ENCODE measurements around the gene KHDRBS1. TPM values are rescaled to one million over a fixed set of nuclear protein-coding genes. Genes with fewer than 3 reads are reported as not detected.
"Not testable (repeated sequence)": the region's sequence is repeated elsewhere in the genome, so short reads cannot be mapped to it uniquely, and the experiment has no call there.

KHDRBS1 gene
- total RNA-seq, 1 donor, result 53.8 TPM

- TF ChIP-seq CTCF (IDR thresholded peaks at IDR 0.05; ENCODE audit: insufficient read depth, low read length), result no peak
- no peak overlapping the region for H3K4me3 ChIP-seq (ENCODE audit: low read depth, low read length)
- DNase-seq (ENCODE audit: low read depth), result peak; percentile 71
These were observed 22.5 kb upstream of the KHDRBS1 start for GRCh38 chr1:31991182-31991581.

GRCh38 chr1:31995263-31995662 is 18.4 kb upstream of the KHDRBS1 start:
- no peak for TF ChIP-seq CTCF (IDR thresholded peaks at IDR 0.05; ENCODE audit: insufficient read depth, low read length)
- no peak for DNase-seq (ENCODE audit: low read depth)
- H3K4me3 ChIP-seq (ENCODE audit: low read depth, low read length), result no peak overlapping the region

GRCh38 chr1:31996121-31996520 is 17.5 kb upstream of the KHDRBS1 start:
- H3K4me3 ChIP-seq (ENCODE audit: low read depth, low read length); DNase-seq (ENCODE audit: low read depth): not testable (repeated sequence)

GRCh38 chr1:32001863-32002262 is 11.8 kb upstream of the KHDRBS1 start:
- no peak overlapping the region for H3K4me3 ChIP-seq (ENCODE audit: low read depth, low read length)
- no peak for DNase-seq (ENCODE audit: low read depth)
- no peak for TF ChIP-seq CTCF (IDR thresholded peaks at IDR 0.05; ENCODE audit: insufficient read depth, low read length)

GRCh38 chr1:32002285-32002684 is 11.4 kb upstream of the KHDRBS1 start:
- peak; percentile 24 for DNase-seq (ENCODE audit: low read depth)
- not testable (repeated sequence) for H3K4me3 ChIP-seq (ENCODE audit: low read depth, low read length)

- TF ChIP-seq CTCF (IDR thresholded peaks at IDR 0.05; ENCODE audit: insufficient read depth, low read length), result no peak
- no peak overlapping the region for H3K4me3 ChIP-seq (ENCODE audit: low read depth, low read length)
- no peak for DNase-seq (ENCODE audit: low read depth)
These were observed 8.1 kb upstream of the KHDRBS1 start for GRCh38 chr1:32005522-32005921.

- DNase-seq (ENCODE audit: low read depth), result no peak
- no peak for TF ChIP-seq CTCF (IDR thresholded peaks at IDR 0.05; ENCODE audit: insufficient read depth, low read length)
- H3K4me3 ChIP-seq (ENCODE audit: low read depth, low read length), result no peak overlapping the region
These were observed 6.1 kb upstream of the KHDRBS1 start for GRCh38 chr1:32007591-32007940.

GRCh38 chr1:32010246-32010645 is 3.4 kb upstream of the KHDRBS1 start:
- DNase-seq (ENCODE audit: low read depth), result no peak
- H3K4me3 ChIP-seq (ENCODE audit: low read depth, low read length), result no peak overlapping the region
- no peak for TF ChIP-seq CTCF (IDR thresholded peaks at IDR 0.05; ENCODE audit: insufficient read depth, low read length)

Measured in fibroblast of the aortic adventitia (primary cell).